ENCODE data around the gene RGS13.

The RGS13 gene

GRCh38 chr1:192706936-192707335, 71.0 kb downstream of the RGS13 start:
- no peak for DNase-seq (ENCODE audit: extremely low read depth, low read depth)
- no peak overlapping the region for H3K4me3 ChIP-seq (replicated peaks; ENCODE audit: low read depth, low read length)
- TF ChIP-seq, protein P1, sequence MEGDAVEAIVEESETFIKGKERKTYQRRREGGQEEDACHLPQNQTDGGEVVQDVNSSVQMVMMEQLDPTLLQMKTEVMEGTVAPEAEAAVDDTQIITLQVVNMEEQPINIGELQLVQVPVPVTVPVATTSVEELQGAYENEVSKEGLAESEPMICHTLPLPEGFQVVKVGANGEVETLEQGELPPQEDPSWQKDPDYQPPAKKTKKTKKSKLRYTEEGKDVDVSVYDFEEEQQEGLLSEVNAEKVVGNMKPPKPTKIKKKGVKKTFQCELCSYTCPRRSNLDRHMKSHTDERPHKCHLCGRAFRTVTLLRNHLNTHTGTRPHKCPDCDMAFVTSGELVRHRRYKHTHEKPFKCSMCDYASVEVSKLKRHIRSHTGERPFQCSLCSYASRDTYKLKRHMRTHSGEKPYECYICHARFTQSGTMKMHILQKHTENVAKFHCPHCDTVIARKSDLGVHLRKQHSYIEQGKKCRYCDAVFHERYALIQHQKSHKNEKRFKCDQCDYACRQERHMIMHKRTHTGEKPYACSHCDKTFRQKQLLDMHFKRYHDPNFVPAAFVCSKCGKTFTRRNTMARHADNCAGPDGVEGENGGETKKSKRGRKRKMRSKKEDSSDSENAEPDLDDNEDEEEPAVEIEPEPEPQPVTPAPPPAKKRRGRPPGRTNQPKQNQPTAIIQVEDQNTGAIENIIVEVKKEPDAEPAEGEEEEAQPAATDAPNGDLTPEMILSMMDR (IDR thresholded peaks at IDR 0.05; ENCODE audit: low read depth, low read length, missing control alignments) = no peak

- TF ChIP-seq, protein P1 (IDR thresholded peaks at IDR 0.05; ENCODE audit: low read depth, low read length, missing control alignments) = no peak
- DNase-seq (ENCODE audit: extremely low read depth, low read depth) = no peak
- H3K4me3 ChIP-seq (replicated peaks; ENCODE audit: low read depth, low read length) = no peak overlapping the region
These were observed 72.1 kb downstream of the RGS13 start for GRCh38 chr1:192707978-192708547.

GRCh38 chr1:192709544-192709943, 73.6 kb downstream of the RGS13 start:
- TF ChIP-seq, protein P1 (IDR thresholded peaks at IDR 0.05; ENCODE audit: low read depth, low read length, missing control alignments) = no peak
- no peak for DNase-seq (ENCODE audit: extremely low read depth, low read depth)
- no peak overlapping the region for H3K4me3 ChIP-seq (replicated peaks; ENCODE audit: low read depth, low read length)
